HepG2 (cell line): ENCODE measurements around the gene HSF4. TPM values are rescaled to one million over a fixed set of nuclear protein-coding genes. Genes with fewer than 3 reads are reported as not detected.

Experiments used
- FOXO1 ChIP-seq: sonication (generic); formaldehyde crosslinking; IDR thresholded peaks from 2 replicates; pipeline ENCODE4 v1.4.0; 2020; ENCODE audit warnings: missing genetic modification reagents
- HMGA1 ChIP-seq: sonication (generic); formaldehyde crosslinking; conservative IDR thresholded peaks from 2 replicates; pipeline ENCODE4 v1.4.0; 2020; ENCODE audit warnings: missing genetic modification reagents
- LRRFIP1 ChIP-seq: sonication (generic); formaldehyde crosslinking; conservative IDR thresholded peaks from 2 replicates; pipeline ENCODE4 v1.4.0; 2020; ENCODE audit warnings: missing genetic modification reagents
- MAZ ChIP-seq, 2 experiments: sonication (generic) in 1 of 2; formaldehyde crosslinking in 1 of 2; IDR thresholded peaks; 2 replicates each; pipeline versions ENCODE4 v1.5.0 to v1.6.1; 2012 to 2020; ENCODE audit warnings: low read depth in 2 of 2, mild to moderate bottlenecking in 2 of 2, borderline replicate concordance in 1 of 2, improper control_type of control experiment in 1 of 2, low read length in 1 of 2, missing genetic modification reagents in 1 of 2, moderate library complexity in 1 of 2
- MED8 ChIP-seq: sonication (generic); formaldehyde crosslinking; IDR thresholded peaks from 2 replicates; pipeline ENCODE4 v1.8.1; 2023; ENCODE audit warnings: mild to moderate bottlenecking, missing genetic modification reagents; ENCODE audit not compliant: insufficient replicate concordance
- MLLT10 ChIP-seq: sonication (generic); formaldehyde crosslinking; IDR thresholded peaks from 2 replicates; pipeline ENCODE4 v1.4.0; 2020; ENCODE audit warnings: missing genetic modification reagents
- POLR2AphosphoS5 ChIP-seq: IDR thresholded peaks from 2 replicates; pipeline ENCODE4 v1.6.1; 2012; ENCODE audit warnings: low read depth, low read length
- ZBTB42 ChIP-seq: sonication (generic); formaldehyde crosslinking; IDR thresholded peaks from 2 replicates; pipeline ENCODE4 v1.5.0; 2020; ENCODE audit warnings: mild to moderate bottlenecking, missing genetic modification reagents
- ZBTB7A ChIP-seq: sonication (generic); formaldehyde crosslinking; IDR thresholded peaks from 2 replicates; pipeline ENCODE4 v1.8.0; 2022; ENCODE audit warnings: mild to moderate bottlenecking, missing genetic modification reagents
- ZNF24 ChIP-seq: fragments of 450-650 bp; IDR thresholded peaks from 2 replicates; pipeline ENCODE4 v1.6.1; 2017; ENCODE audit warnings: antibody characterized with exemption, mild to moderate bottlenecking
- ZNF253 ChIP-seq: sonication (generic); formaldehyde crosslinking; IDR thresholded peaks from 2 replicates; pipeline ENCODE4 v1.8.0; 2022; ENCODE audit warnings: mild to moderate bottlenecking, missing genetic modification reagents, borderline replicate concordance
- ZNF468 ChIP-seq: sonication (generic); formaldehyde crosslinking; IDR thresholded peaks from 2 replicates; pipeline ENCODE4 v1.8.0; 2022; ENCODE audit warnings: mild to moderate bottlenecking, moderate library complexity, missing genetic modification reagents
- ZNF660 ChIP-seq: sonication (generic); formaldehyde crosslinking; IDR thresholded peaks from 2 replicates; pipeline ENCODE4 v1.5.1; 2020; ENCODE audit warnings: mild to moderate bottlenecking, low read depth, missing genetic modification reagents, borderline replicate concordance
- ZNF7 ChIP-seq: IDR thresholded peaks from 2 replicates; pipeline ENCODE4 v1.6.1; 2016; ENCODE audit warnings: missing biosample characterization, missing genetic modification reagents
- polyA plus RNA-seq, 8 experiments: library from polyadenylated mRNA; depleted of rRNA in 3 of 8; stranded (reverse) in 7 of 8; unstranded in 1 of 8; fragments of >200 nt; fragmentation: Illumina TruSeq in 4 of 8; extraction: Trizol in 4 of 8; gene quantifications; 2 replicates each; pipeline versions ENCODE4 v1.2.1 to v1.2.3, GENCODE V29; 2011 to 2016; ENCODE audit warnings: low read depth in 4 of 8, missing spikeins in 1 of 8, mixed read lengths in 1 of 8; ENCODE audit not compliant: insufficient read depth in 1 of 8
- total RNA-seq, 5 experiments: library from RNA; depleted of rRNA; stranded (reverse); fragments of >200 nt; fragmentation: Illumina TruSeq; extraction: Trizol; gene quantifications; 2 replicates each; pipeline ENCODE4 v1.2.3, GENCODE V29; 2016; ENCODE audit warnings: low read depth in 1 of 5
- TF ChIP-seq, protein P1 (sequence below): sonication (generic); formaldehyde crosslinking; conservative IDR thresholded peaks from 2 replicates; pipeline ENCODE4 v1.4.0; 2020; ENCODE audit warnings: missing genetic modification reagents
- TF ChIP-seq, protein P2 (sequence below): sonication (generic); formaldehyde crosslinking; IDR thresholded peaks from 2 replicates; pipeline ENCODE4 v1.4.0; 2020; ENCODE audit warnings: missing genetic modification reagents
- TF ChIP-seq, protein P3 (sequence below): IDR thresholded peaks from 2 replicates; pipeline ENCODE4 v1.6.1; 2012; ENCODE audit warnings: low read length, improper control_type of control experiment
- TF ChIP-seq, protein P4 (sequence below): sonication (generic); formaldehyde crosslinking; IDR thresholded peaks from 2 replicates; pipeline ENCODE4 v1.5.1; 2020; ENCODE audit warnings: missing genetic modification reagents, mild to moderate bottlenecking, borderline replicate concordance

Gene HSF4
- total and polyA plus RNA-seq, 2 of the 13 experiments (the other 11 are each of a cell fraction or from before 2014, with no cell fraction given): 3.5 to 16.9 TPM

GRCh38 chr16:67116388-67117311 is 47.9 kb upstream of the HSF4 start (continued):
- no peak for TF ChIP-seq LRRFIP1 (CRISPR knock-in tag)
- TF ChIP-seq ZNF660 (CRISPR knock-in tag): no peak
- TF ChIP-seq, protein P1, sequence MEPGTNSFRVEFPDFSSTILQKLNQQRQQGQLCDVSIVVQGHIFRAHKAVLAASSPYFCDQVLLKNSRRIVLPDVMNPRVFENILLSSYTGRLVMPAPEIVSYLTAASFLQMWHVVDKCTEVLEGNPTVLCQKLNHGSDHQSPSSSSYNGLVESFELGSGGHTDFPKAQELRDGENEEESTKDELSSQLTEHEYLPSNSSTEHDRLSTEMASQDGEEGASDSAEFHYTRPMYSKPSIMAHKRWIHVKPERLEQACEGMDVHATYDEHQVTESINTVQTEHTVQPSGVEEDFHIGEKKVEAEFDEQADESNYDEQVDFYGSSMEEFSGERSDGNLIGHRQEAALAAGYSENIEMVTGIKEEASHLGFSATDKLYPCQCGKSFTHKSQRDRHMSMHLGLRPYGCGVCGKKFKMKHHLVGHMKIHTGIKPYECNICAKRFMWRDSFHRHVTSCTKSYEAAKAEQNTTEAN: 0 out of 2 replicates have a peak, but pooled peaks have one; percentile 21
- TF ChIP-seq, protein P2, sequence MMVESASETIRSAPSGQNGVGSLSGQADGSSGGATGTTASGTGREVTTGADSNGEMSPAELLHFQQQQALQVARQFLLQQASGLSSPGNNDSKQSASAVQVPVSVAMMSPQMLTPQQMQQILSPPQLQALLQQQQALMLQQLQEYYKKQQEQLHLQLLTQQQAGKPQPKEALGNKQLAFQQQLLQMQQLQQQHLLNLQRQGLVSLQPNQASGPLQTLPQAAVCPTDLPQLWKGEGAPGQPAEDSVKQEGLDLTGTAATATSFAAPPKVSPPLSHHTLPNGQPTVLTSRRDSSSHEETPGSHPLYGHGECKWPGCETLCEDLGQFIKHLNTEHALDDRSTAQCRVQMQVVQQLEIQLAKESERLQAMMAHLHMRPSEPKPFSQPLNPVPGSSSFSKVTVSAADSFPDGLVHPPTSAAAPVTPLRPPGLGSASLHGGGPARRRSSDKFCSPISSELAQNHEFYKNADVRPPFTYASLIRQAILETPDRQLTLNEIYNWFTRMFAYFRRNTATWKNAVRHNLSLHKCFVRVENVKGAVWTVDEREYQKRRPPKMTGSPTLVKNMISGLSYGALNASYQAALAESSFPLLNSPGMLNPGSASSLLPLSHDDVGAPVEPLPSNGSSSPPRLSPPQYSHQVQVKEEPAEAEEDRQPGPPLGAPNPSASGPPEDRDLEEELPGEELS (CRISPR knock-in tag): peak; percentile 39; the same call in 1 of the 2 replicates
- no peak for TF ChIP-seq ZNF468 (CRISPR knock-in tag)
- TF ChIP-seq MLLT10 (CRISPR knock-in tag): no peak
- TF ChIP-seq ZBTB42 (CRISPR knock-in tag): no peak
- TF ChIP-seq, protein P3, sequence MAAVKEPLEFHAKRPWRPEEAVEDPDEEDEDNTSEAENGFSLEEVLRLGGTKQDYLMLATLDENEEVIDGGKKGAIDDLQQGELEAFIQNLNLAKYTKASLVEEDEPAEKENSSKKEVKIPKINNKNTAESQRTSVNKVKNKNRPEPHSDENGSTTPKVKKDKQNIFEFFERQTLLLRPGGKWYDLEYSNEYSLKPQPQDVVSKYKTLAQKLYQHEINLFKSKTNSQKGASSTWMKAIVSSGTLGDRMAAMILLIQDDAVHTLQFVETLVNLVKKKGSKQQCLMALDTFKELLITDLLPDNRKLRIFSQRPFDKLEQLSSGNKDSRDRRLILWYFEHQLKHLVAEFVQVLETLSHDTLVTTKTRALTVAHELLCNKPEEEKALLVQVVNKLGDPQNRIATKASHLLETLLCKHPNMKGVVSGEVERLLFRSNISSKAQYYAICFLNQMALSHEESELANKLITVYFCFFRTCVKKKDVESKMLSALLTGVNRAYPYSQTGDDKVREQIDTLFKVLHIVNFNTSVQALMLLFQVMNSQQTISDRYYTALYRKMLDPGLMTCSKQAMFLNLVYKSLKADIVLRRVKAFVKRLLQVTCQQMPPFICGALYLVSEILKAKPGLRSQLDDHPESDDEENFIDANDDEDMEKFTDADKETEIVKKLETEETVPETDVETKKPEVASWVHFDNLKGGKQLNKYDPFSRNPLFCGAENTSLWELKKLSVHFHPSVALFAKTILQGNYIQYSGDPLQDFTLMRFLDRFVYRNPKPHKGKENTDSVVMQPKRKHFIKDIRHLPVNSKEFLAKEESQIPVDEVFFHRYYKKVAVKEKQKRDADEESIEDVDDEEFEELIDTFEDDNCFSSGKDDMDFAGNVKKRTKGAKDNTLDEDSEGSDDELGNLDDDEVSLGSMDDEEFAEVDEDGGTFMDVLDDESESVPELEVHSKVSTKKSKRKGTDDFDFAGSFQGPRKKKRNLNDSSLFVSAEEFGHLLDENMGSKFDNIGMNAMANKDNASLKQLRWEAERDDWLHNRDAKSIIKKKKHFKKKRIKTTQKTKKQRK: no peak
- TF ChIP-seq MAZ (IDR thresholded peaks at IDR 0.05; ENCODE audit: borderline replicate concordance, low read depth, low read length): no peak
- TF ChIP-seq MAZ (CRISPR knock-in tag; IDR thresholded peaks at IDR 0.05; ENCODE audit: low read depth): no peak
- TF ChIP-seq, protein P4, sequence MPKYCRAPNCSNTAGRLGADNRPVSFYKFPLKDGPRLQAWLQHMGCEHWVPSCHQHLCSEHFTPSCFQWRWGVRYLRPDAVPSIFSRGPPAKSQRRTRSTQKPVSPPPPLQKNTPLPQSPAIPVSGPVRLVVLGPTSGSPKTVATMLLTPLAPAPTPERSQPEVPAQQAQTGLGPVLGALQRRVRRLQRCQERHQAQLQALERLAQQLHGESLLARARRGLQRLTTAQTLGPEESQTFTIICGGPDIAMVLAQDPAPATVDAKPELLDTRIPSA (CRISPR knock-in tag): no peak
- no peak for TF ChIP-seq ZNF7 (CRISPR knock-in tag)
- no peak for TF ChIP-seq ZBTB7A
- TF ChIP-seq ZNF24: no peak
- no peak for TF ChIP-seq FOXO1 (CRISPR knock-in tag)
- TF ChIP-seq ZNF253 (CRISPR knock-in tag): no peak
- no peak for TF ChIP-seq POLR2AphosphoS5
- no peak for TF ChIP-seq HMGA1
- no peak for TF ChIP-seq MED8 (CRISPR knock-in tag)
